ENCODE results near the gene ZNF544. TPM values are rescaled to one million over a fixed set of nuclear protein-coding genes. Genes with fewer than 3 reads are reported as not detected.
A peak's percentile ranks its signal among the peaks of the same experiment; 100 is the strongest.

Gene ZNF544
- total and polyA plus RNA-seq, 2 donors from 2014 or later = 19.4 to 39.3 TPM

DNA sequence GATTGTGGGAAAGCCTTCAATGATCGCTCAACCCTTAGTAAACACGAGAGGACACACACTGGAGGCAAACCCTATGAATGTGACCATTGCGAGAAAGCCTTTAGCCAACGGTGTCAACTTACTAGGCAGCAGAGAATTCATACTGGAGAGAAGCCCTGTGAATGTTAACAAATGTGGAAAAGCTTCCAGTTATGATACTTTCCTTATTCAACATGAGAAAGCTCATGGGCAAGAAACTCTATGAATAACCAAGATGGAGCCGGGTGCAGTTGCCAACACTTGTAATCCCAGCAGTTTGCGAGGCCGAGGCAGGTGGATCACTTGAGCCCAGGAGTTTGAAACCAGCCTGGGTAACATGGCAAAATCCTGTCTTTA, 34.2 kb downstream of the ZNF544 start:
- TF ChIP-seq, protein P1, sequence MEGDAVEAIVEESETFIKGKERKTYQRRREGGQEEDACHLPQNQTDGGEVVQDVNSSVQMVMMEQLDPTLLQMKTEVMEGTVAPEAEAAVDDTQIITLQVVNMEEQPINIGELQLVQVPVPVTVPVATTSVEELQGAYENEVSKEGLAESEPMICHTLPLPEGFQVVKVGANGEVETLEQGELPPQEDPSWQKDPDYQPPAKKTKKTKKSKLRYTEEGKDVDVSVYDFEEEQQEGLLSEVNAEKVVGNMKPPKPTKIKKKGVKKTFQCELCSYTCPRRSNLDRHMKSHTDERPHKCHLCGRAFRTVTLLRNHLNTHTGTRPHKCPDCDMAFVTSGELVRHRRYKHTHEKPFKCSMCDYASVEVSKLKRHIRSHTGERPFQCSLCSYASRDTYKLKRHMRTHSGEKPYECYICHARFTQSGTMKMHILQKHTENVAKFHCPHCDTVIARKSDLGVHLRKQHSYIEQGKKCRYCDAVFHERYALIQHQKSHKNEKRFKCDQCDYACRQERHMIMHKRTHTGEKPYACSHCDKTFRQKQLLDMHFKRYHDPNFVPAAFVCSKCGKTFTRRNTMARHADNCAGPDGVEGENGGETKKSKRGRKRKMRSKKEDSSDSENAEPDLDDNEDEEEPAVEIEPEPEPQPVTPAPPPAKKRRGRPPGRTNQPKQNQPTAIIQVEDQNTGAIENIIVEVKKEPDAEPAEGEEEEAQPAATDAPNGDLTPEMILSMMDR (IDR thresholded peaks at IDR 0.05; ENCODE audit: borderline replicate concordance, extremely low read depth, insufficient read depth) = no peak
- Histone ChIP-seq H3K9ac (ENCODE audit: low read length in 3 of 3) (no peak overlapping the region), H3K27me3 (ENCODE audit: control insufficient read depth, insufficient read depth, low read length) (no peaks in the 10 kb centered on the region), H3K4me1 (ENCODE audit: control insufficient read depth in 2 of 3, insufficient read depth in 2 of 3, low read depth in 1 of 3, low read length in 3 of 3) (no peaks in the 10 kb centered on the region), H3K27ac (ENCODE audit: low read depth in 2 of 2, low read length in 2 of 2) (no peak overlapping the region), H3K9me3 (ENCODE audit: control insufficient read depth in 2 of 3, insufficient read depth in 1 of 3, low read length in 3 of 3) (peaks cover 24 to 86% (median 64%) of the 10 kb centered on the region in 3 donors), H3K4me3 (ENCODE audit: low read length in 3 of 3) (peak overlapping the region in 2 of 3 donors; percentile 18 to 35), H3K36me3 (ENCODE audit: control insufficient read depth in 2 of 3, insufficient read depth in 3 of 3, low read length in 3 of 3) (peaks cover 25 to 52% (median 30%) of the 10 kb centered on the region in 3 donors)
- no peak for DNase-seq
- intact Hi-C loops (cut with DNase I) = no loop called here
- no peak for FAIRE-seq

DNA sequence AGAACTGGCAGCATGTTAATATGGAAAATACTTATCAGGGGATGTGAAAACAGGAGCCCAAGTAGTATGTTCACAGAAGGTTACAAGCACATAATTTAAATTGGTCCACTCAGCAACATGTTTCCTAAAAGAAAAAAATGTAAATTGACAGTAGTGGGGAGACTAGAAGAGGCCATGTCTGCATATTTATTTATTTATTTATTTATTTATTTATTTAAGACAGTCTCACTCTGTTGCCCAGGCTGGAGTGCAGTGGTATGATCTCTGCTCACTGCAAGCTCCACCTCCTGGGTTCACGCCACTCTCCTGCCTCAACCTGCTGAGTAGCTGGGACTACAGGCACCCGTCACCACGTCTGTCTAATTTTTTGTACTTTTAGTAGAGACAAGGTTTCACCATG, 36.4 kb downstream of the ZNF544 start:
- H3K4me1 ChIP-seq (ENCODE audit: control insufficient read depth in 2 of 3, insufficient read depth in 2 of 3, low read depth in 1 of 3, low read length in 3 of 3) = no peaks in the 10 kb centered on the region
- no peak overlapping the region for H3K9ac ChIP-seq (ENCODE audit: low read length in 3 of 3)
- FAIRE-seq (no peak), DNase-seq (no peak)
- intact Hi-C loops (cut with DNase I) = no loop called here
- H3K36me3 ChIP-seq (ENCODE audit: control insufficient read depth in 2 of 3, insufficient read depth in 3 of 3, low read length in 3 of 3) = peaks cover 20 to 35% (median 21%) of the 10 kb centered on the region in 3 donors
- no peaks in the 10 kb centered on the region for H3K27me3 ChIP-seq (ENCODE audit: control insufficient read depth, insufficient read depth, low read length)
- H3K27ac ChIP-seq (ENCODE audit: low read depth in 2 of 2, low read length in 2 of 2) = no peak overlapping the region
- H3K9me3 ChIP-seq (ENCODE audit: control insufficient read depth in 2 of 3, insufficient read depth in 1 of 3, low read length in 3 of 3) = peaks cover 23 to 75% (median 53%) of the 10 kb centered on the region in 3 donors
- no peak overlapping the region for H3K4me3 ChIP-seq (ENCODE audit: low read length in 3 of 3)
- TF ChIP-seq, protein P1 (IDR thresholded peaks at IDR 0.05; ENCODE audit: borderline replicate concordance, extremely low read depth, insufficient read depth) = no peak

DNA sequence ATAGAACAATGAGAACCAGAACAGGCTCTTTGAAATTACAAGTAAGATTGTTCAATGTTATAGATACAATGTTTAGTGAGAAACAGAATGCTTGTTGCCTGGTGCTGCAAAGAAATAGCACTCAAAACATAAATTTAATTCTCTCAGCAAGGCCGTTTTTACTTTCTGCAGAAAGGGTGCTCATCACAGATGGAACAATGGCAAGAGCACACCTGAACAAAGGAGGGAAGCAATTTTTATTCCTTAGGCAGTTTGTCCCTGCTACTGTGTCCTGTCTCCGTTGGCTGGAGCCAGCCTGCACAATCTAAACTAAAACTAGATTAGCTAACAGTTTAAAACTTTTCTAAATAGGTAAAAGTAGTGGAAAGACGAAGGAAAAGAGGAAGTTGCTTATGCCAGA, 39.6 kb downstream of the ZNF544 start:
- no peak for FAIRE-seq
- no peak overlapping the region for H3K27ac ChIP-seq (ENCODE audit: low read depth in 2 of 2, low read length in 2 of 2)
- DNase-seq = no peak
- no peaks in the 10 kb centered on the region for H3K27me3 ChIP-seq (ENCODE audit: control insufficient read depth, insufficient read depth, low read length)
- peaks cover 0 to 13% (median 2%) of the 10 kb centered on the region in 3 donors for H3K36me3 ChIP-seq (ENCODE audit: control insufficient read depth in 2 of 3, insufficient read depth in 3 of 3, low read length in 3 of 3)
- peaks cover 6 to 55% (median 30%) of the 10 kb centered on the region in 3 donors for H3K9me3 ChIP-seq (ENCODE audit: control insufficient read depth in 2 of 3, insufficient read depth in 1 of 3, low read length in 3 of 3)
- H3K4me3 ChIP-seq (ENCODE audit: low read length in 3 of 3) = no peak overlapping the region
- no peaks in the 10 kb centered on the region for H3K4me1 ChIP-seq (ENCODE audit: control insufficient read depth in 2 of 3, insufficient read depth in 2 of 3, low read depth in 1 of 3, low read length in 3 of 3)
- intact Hi-C loops (cut with DNase I) = no loop called here
- H3K9ac ChIP-seq (ENCODE audit: low read length in 3 of 3) = no peak overlapping the region
- TF ChIP-seq, protein P1 (IDR thresholded peaks at IDR 0.05; ENCODE audit: borderline replicate concordance, extremely low read depth, insufficient read depth) = no peak

DNA sequence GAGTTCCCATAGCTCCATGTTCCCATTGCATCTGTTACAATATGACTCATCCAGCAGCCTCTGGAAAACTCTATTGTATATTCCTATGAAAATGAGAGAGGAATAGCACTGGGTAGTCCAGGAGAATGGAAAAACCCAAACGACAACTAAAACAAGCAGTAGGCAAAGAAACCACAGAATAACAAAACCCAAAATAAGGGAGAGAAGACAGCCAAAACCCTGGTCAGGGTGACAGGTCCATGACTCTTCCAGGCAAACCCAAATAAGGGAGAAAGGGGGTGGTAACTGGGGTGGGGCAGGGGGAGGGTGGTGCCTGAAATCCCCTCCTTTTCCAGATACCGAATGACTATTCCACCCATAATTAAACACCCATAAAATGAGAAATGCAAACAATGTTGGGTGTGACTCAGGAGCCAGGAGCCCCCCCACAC, 46.1 kb downstream of the ZNF544 start:
- DNase-seq (no peak), FAIRE-seq (no peak)
- Histone ChIP-seq H3K36me3 (ENCODE audit: control insufficient read depth in 2 of 3, insufficient read depth in 3 of 3, low read length in 3 of 3) (peaks cover 0 to 14% (median 8%) of the 10 kb centered on the region in 3 donors), H3K9ac (ENCODE audit: low read length in 3 of 3) (no peak overlapping the region), H3K27me3 (ENCODE audit: control insufficient read depth, insufficient read depth, low read length) (no peaks in the 10 kb centered on the region), H3K27ac (ENCODE audit: low read depth in 2 of 2, low read length in 2 of 2) (no peak overlapping the region), H3K9me3 (ENCODE audit: control insufficient read depth in 2 of 3, insufficient read depth in 1 of 3, low read length in 3 of 3) (peaks cover 5 to 20% (median 9%) of the 10 kb centered on the region in 3 donors), H3K4me1 (ENCODE audit: control insufficient read depth in 2 of 3, insufficient read depth in 2 of 3, low read depth in 1 of 3, low read length in 3 of 3) (peaks cover 0 to 6% (median 2%) of the 10 kb centered on the region in 3 donors), H3K4me3 (ENCODE audit: low read length in 3 of 3) (no peak overlapping the region)
- TF ChIP-seq, protein P1 (IDR thresholded peaks at IDR 0.05; ENCODE audit: borderline replicate concordance, extremely low read depth, insufficient read depth) = no peak
- intact Hi-C loops (cut with DNase I) = no loop called here
